Activated T-helper 2 cell treated with anti-CD3 and anti-CD28 coated beads, Interferon-gamma antibody, Interleukin-2, Interleukin-4, amounts not matched to agents 10 μg/mL and 5 μg/mL and 100 μg/mL, durations not matched to agents 14 hours and 24 hours and 36 hours (primary cell): ENCODE measurements around the gene CD9. TPM values are rescaled to one million over a fixed set of nuclear protein-coding genes. Genes with fewer than 3 reads are reported as not detected.

Source experiments
- DNase-seq: peaks from one replicate; pipeline ENCODE4 v3.0.0; 2021; ENCODE audit warnings: low spot score
- H3K27ac Mint-ChIP-seq: one replicate; pipeline ENCODE4 v1.8.0; 2021; ENCODE audit warnings: mixed read lengths
- H3K27me3 Mint-ChIP-seq: one replicate; pipeline ENCODE4 v1.8.0; 2021; ENCODE audit warnings: low read depth, mixed read lengths
- H3K36me3 Mint-ChIP-seq: one replicate; pipeline ENCODE4 v1.8.0; 2021; ENCODE audit warnings: low read depth, mixed read lengths
- H3K4me1 Mint-ChIP-seq: one replicate; pipeline ENCODE4 v1.8.0; 2021; ENCODE audit warnings: low read depth, mixed read lengths
- H3K4me3 Mint-ChIP-seq: one replicate; pipeline ENCODE4 v1.8.0; 2021; ENCODE audit warnings: low read depth, mild to moderate bottlenecking, moderate library complexity, mixed read lengths
- H3K9me3 Mint-ChIP-seq: one replicate; pipeline ENCODE4 v1.8.0; 2021; ENCODE audit warnings: mixed read lengths
- intact Hi-C: fragments of 100-400 bp; cut with micrococcal nuclease; formaldehyde crosslinking; loops from one replicate; pipeline ENCODE4 v1.15.1; 2023
- total RNA-seq: library from RNA; stranded (reverse); gene quantifications from 2 replicates; pipeline ENCODE4 v1.2.3, GENCODE V29; 2022

The CD9 gene
- total RNA-seq, 1 donor from 2014 or later = 24.8 TPM

- Mint-ChIP-seq H3K9me3 (no peaks in the 10 kb centered on the region), H3K27ac (peak overlapping the region; percentile 93), H3K27me3 (peaks cover 5% of the 10 kb centered on the region), H3K4me3 (no peak overlapping the region), H3K36me3 (no peaks in the 10 kb centered on the region), H3K4me1 (peaks cover 24% of the 10 kb centered on the region)
- intact Hi-C loops = loop anchor here (1.0 to 2.0 kb wide), 2 partner anchors 99 to 100 kb away; no protein-coding TSS in a partner anchor
- peak; percentile 24 for DNase-seq
These were observed 32.6 kb upstream of the CD9 start for GRCh38 chr12:6167327-6168280.

- Mint-ChIP-seq H3K9me3 (no peaks in the 10 kb centered on the region), H3K4me1 (peaks cover 22% of the 10 kb centered on the region), H3K27ac (no peak overlapping the region), H3K36me3 (no peaks in the 10 kb centered on the region), H3K27me3 (peaks cover 5% of the 10 kb centered on the region), H3K4me3 (no peak overlapping the region)
- DNase-seq = no peak
- intact Hi-C loops = no loop called here
These were observed 28.7 kb upstream of the CD9 start for GRCh38 chr12:6171409-6172015.

- peaks cover 21% of the 10 kb centered on the region for H3K4me1 Mint-ChIP-seq
- no peak for DNase-seq
- H3K4me3 Mint-ChIP-seq = no peak overlapping the region
- intact Hi-C loops = no loop called here
- H3K36me3 Mint-ChIP-seq = no peaks in the 10 kb centered on the region
- no peak overlapping the region for H3K27ac Mint-ChIP-seq
- no peaks in the 10 kb centered on the region for H3K9me3 Mint-ChIP-seq
- H3K27me3 Mint-ChIP-seq = peaks cover 7% of the 10 kb centered on the region
These were observed 28.1 kb upstream of the CD9 start for GRCh38 chr12:6172086-6172485.

GRCh38 chr12:6172862-6173261 lies 27.3 kb upstream of the CD9 start:
- Mint-ChIP-seq H3K4me1 (peaks cover 13% of the 10 kb centered on the region), H3K36me3 (no peaks in the 10 kb centered on the region), H3K27ac (no peak overlapping the region), H3K27me3 (peaks cover 7% of the 10 kb centered on the region), H3K4me3 (no peak overlapping the region), H3K9me3 (no peaks in the 10 kb centered on the region)
- intact Hi-C loops = no loop called here
- DNase-seq = no peak

GRCh38 chr12:6177642-6178358 lies 22.4 kb upstream of the CD9 start:
- H3K27ac Mint-ChIP-seq = no peak overlapping the region
- no peak overlapping the region for H3K4me3 Mint-ChIP-seq
- H3K4me1 Mint-ChIP-seq = no peaks in the 10 kb centered on the region
- no peaks in the 10 kb centered on the region for H3K36me3 Mint-ChIP-seq
- H3K9me3 Mint-ChIP-seq = no peaks in the 10 kb centered on the region
- peaks cover 2% of the 10 kb centered on the region for H3K27me3 Mint-ChIP-seq
- DNase-seq = no peak
- intact Hi-C loops = no loop called here

- no peaks in the 10 kb centered on the region for H3K36me3 Mint-ChIP-seq
- H3K9me3 Mint-ChIP-seq = no peaks in the 10 kb centered on the region
- intact Hi-C loops = no loop called here
- H3K4me1 Mint-ChIP-seq = no peaks in the 10 kb centered on the region
- peaks cover 2% of the 10 kb centered on the region for H3K27me3 Mint-ChIP-seq
- no peak for DNase-seq
- no peak overlapping the region for H3K4me3 Mint-ChIP-seq
- no peak overlapping the region for H3K27ac Mint-ChIP-seq
These were observed 21.0 kb upstream of the CD9 start for GRCh38 chr12:6178981-6179761.

GRCh38 chr12:6180268-6181051 lies 19.7 kb upstream of the CD9 start:
- H3K27me3 Mint-ChIP-seq = peaks cover 2% of the 10 kb centered on the region
- intact Hi-C loops = no loop called here
- no peaks in the 10 kb centered on the region for H3K36me3 Mint-ChIP-seq
- no peak overlapping the region for H3K27ac Mint-ChIP-seq
- H3K4me1 Mint-ChIP-seq = no peaks in the 10 kb centered on the region
- DNase-seq = no peak
- H3K4me3 Mint-ChIP-seq = no peak overlapping the region
- H3K9me3 Mint-ChIP-seq = no peaks in the 10 kb centered on the region

- H3K4me1 Mint-ChIP-seq = no peaks in the 10 kb centered on the region
- no peak overlapping the region for H3K27ac Mint-ChIP-seq
- intact Hi-C loops = no loop called here
- no peak overlapping the region for H3K4me3 Mint-ChIP-seq
- DNase-seq = no peak
- H3K27me3 Mint-ChIP-seq = peaks cover 2% of the 10 kb centered on the region
- no peaks in the 10 kb centered on the region for H3K9me3 Mint-ChIP-seq
- H3K36me3 Mint-ChIP-seq = no peaks in the 10 kb centered on the region
These were observed 19.0 kb upstream of the CD9 start for GRCh38 chr12:6181166-6181565.

- H3K27ac Mint-ChIP-seq = no peak overlapping the region
- no peaks in the 10 kb centered on the region for H3K4me1 Mint-ChIP-seq
- no peak overlapping the region for H3K4me3 Mint-ChIP-seq
- intact Hi-C loops = no loop called here
- no peak for DNase-seq
- H3K27me3 Mint-ChIP-seq = peaks cover 2% of the 10 kb centered on the region
- no peaks in the 10 kb centered on the region for H3K36me3 Mint-ChIP-seq
- no peaks in the 10 kb centered on the region for H3K9me3 Mint-ChIP-seq
These were observed 18.5 kb upstream of the CD9 start for GRCh38 chr12:6181583-6182278.

- H3K4me3 Mint-ChIP-seq = no peak overlapping the region
- H3K27ac Mint-ChIP-seq = no peak overlapping the region
- no peak for DNase-seq
- H3K36me3 Mint-ChIP-seq = no peaks in the 10 kb centered on the region
- intact Hi-C loops = no loop called here
- H3K4me1 Mint-ChIP-seq = no peaks in the 10 kb centered on the region
- peaks cover 4% of the 10 kb centered on the region for H3K27me3 Mint-ChIP-seq
- H3K9me3 Mint-ChIP-seq = no peaks in the 10 kb centered on the region
These were observed 17.8 kb upstream of the CD9 start for GRCh38 chr12:6182279-6182898.
